Nucleus accumbens (tissue), 56 donors: Measurements from ENCODE around the gene PAX5.
A peak's percentile ranks its signal among the peaks of the same experiment; 100 is the strongest.
"Not testable (repeated sequence)": the region's sequence is repeated elsewhere in the genome, so short reads cannot be mapped to it uniquely, and the experiment has no call there.

Experiments
- DNase-seq, 56 donors: peaks; one replicate each; lab custom pipeline; 2025; lab: John Stamatoyannopoulos, UW

PAX5 gene

DNA sequence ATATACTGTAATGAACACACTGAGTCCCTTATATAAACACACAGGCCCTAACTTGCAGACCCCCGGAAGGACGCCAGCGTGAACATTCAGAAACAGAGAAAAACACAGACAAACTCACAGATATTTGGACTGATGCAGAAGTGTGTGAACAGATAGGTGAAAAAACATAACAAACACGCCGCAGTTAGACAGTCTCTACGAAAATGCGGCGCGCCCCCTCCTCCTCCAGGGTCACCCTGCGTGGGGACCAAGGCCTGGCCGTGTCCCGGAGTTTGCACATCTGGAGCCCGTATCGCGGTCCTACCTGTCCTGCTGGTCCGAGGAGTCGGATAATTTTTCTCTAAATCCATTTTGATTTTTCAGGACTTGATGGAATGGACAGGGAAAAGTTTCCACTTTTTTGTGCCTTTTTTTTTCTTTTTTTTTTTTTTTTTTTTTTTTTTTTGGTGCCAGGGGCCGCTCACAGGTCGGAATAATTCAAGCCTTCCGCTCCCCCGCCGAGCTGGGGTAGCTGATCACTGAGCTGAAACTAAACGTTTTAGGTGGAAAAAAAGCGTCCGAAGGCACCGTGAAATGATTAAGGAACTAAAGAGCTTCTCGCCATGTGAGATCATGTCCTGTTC lies at the start of gene PAX5:
PAX5 (minus strand) TSS at position 587 of the 623 bp plus-strand sequence; CDS start at position 350, 237 bp downstream.
- no peak for DNase-seq

DNA sequence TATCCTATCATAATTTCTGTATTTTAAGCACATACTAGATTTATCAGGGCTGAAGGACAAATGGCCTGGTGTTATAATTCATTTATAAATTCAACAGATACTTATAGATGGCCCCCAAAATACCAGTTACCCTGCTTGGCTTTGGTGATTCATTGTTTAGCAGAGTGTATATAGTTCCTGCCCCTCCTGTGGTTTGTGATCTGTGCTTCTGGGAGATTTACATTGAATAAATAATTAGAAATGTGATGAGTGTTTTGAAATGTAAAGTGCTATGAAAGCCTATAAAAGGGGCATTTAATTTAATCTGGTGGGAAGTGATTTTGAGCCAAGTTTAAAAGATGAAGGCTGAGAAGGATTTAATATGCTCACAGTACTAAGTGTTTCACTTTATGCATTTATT lies 49.6 kb upstream of the PAX5 start:
- DNase-seq, result no peak

DNA sequence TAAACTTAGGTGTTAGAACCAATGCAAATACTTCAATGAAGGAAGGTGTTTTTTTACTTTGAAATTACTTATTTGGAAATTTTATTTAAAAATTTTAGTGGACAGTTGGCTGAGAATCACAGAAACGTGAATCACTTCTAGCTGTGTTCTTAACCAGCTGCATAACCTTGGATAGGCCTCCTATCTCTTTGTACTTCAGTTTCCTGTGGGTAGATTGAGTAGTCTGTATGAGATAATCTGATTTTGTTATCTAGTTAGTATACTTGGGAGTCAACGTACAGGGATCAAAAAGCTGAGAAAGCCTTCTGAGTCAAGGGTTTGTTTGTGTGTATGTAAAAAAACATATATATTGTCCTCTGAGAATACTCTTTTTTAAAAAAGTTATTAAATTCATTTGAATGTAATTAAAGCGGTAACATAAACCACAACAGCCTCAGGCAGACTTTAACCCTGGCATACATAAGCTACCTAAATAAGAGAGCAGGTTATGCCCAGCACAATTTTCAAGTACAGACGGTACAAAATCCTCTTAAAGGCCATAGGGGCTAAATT lies 48.2 kb upstream of the PAX5 start:
- DNase-seq, result no peak

DNA sequence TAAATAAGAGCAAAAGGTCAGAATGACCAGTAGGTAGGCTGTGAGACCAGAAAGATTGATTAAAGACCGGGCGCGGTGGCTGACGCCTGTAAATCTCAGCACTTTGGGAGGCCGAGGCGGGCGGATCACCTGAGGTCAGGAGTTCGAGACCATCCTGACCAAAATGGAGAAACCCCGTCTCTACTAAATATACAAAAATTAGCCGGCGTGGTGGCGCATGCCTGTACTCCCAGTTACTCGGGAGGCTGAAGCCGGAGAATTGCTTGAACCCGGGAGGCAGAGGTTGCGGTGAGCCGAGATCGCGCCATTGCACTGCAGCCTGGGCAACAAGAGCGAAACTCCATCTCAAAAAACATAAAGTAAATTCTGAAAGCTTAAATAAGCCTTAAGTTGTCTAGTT lies 47.4 kb upstream of the PAX5 start:
- DNase-seq, result not testable (repeated sequence)

DNA sequence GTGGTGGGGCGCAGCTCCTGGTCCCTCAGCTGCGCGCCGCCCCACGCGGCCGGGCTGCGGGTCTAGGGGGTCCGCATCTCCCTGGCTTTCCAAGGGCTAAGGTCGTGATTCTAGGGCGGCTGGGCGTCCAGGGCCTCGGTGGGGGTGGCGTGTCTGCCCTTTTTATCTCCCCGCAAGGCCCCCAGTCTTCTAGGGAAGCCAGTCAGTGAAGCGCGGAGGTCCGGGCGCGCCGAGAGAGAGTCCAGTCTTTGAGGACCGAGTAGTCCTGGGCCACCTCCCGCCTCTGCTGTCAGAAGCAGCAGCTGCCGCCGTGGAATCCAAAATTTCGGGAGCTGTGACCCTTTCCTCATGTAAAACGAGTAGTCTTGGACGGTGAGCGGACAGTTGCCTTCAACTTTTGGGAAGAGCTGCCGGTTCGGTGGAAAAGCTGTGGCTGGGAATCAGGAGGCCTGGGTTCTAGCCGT lies 46.1 kb upstream of the PAX5 start:
- peak in 19 of 56 donors; percentile 4 to 58 (median 39) for DNase-seq

DNA sequence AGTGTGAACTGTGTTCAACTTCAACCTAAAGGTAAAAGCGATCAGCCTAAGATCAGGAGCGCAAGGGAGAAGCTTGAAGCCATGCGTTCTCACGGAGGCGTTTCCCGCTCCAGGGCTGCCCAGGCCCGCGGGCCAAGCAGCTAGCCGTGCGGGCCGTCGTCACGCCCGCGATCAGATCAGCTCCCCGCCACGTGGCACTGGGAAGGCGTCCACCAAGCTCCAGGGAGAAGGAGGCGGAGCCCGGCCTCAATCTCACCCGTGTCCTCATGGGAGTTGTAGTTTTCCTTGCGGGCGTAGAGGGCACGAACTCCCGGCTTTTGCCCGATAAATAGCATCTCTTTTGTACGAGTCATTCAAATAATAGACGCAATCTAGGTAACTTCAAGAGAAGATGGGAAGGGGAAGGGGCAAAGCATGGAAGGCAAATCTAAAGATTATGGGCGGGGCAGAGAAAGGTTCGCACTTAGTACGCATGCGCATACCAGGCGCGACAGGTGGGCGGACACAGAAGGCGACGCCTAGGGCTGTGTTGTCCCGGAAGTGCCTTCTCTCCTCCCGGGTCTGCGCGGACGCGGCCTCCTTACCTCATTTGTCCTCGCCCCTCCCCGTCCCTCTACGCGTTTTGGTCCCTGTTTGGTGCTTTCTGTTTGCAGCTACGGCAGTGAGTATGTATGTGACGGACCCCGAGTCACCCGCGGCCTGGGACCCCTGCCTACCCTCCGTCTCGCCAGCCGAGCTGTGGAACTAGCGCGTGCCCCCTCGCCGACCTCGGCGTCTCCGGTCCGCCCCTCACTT lies 45.5 kb upstream of the PAX5 start:
- peak; percentile 49 to 97 (median 91) for DNase-seq

DNA sequence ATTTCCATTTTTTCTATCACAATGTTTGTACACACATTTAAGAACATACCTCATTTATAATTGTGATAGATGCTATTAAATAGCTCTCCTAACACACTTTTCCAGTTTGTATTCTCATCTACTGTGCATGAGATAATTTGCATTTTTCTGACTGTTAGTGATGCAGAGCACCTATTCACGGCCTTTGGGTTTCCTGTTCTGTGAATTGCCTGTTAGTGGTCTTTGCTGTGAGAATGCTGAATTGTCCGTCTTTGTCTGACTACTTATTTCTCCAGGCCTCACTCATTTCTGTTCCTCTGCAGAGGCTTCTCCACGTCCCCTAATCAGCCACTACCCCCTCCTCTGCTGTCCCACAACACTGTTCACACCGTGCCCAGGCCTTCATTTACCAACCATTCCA lies 40.7 kb upstream of the PAX5 start:
- not testable (repeated sequence) for DNase-seq

DNA sequence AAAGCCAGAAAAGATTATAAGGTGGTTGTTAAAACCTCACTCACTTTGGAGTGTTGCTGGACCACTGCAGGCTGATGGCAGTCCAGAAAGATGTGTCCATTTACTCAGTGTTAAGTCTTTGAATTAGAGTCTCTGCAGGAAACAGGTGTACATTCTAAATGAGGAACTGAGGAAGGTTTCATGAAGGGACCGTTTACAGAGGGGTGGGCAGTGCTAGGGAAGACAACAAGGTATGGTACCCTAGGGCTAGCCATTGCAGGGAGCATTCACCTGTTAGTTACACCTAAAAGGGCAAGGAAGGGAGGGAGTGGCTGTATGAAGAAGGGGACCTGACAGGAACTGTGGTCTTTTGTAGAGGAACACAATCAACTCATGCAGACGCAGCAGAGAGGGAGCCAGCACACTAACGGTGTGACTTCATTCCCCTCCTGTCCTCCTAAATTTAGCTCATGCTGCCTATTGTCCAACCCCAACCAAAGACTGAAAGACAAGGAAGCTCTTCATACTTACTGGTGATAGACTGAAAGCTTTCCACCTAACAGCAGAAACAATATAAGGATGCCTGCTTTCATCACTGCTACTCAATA lies 32.2 kb upstream of the PAX5 start:
- no peak for DNase-seq

DNA sequence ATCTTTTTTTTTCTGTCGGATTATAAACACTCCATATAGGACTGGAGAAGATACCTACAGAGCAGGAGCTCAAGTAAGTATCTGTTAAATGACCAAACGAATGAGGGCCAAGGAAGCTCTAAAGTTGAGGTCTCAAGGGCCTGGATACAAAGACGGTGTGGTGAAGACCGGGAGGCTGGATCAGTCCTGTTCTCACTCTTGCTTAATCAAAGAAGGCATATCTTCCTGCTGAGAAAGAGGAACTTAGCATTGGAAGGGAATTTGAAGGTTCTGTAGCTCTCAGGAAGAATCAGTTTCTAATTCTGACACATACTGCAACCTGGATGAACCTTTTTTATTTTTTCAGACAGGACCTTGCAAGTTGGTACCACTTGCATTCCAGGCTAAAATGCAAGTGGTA lies 28.3 kb upstream of the PAX5 start:
- DNase-seq, result no peak

DNA sequence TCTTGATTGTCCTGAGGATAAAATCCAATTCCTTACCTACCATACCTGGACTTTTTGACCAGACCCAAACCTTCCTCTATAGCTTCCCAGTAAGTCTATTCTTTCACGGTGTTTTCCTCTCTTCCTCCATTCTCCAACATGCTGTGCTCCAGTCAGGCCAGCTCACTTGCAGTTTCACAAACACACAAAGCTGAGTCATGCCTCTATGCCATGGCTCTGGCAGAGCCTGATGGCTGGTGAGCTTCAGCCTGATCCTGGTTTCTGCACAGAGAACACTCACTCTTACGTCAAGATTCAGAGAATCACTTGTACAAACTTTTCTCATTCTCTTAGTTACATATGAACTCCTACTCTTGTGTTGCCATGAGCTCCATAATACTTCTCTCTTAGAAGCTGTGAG lies 27.7 kb upstream of the PAX5 start:
- no peak for DNase-seq

DNA sequence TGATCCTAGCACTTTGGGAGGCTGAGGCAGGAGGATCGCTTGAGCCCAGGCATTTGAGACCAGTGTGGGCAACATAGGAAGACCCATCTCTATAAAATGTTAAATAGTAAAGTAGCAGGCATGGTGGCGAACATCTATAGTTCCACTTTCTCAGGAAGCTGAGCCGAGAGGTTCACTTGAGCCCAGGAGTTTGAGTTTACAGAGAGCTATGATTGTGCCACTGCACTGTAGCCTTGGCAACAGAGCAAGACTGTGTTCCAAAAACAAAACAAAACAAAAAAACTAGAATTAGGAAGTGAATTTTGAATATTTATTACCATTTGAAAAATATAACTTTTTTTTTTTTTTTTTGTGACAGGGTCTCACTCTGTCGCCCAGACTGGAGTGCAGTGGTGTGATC lies 26.8 kb upstream of the PAX5 start:
- no peak for DNase-seq

DNA sequence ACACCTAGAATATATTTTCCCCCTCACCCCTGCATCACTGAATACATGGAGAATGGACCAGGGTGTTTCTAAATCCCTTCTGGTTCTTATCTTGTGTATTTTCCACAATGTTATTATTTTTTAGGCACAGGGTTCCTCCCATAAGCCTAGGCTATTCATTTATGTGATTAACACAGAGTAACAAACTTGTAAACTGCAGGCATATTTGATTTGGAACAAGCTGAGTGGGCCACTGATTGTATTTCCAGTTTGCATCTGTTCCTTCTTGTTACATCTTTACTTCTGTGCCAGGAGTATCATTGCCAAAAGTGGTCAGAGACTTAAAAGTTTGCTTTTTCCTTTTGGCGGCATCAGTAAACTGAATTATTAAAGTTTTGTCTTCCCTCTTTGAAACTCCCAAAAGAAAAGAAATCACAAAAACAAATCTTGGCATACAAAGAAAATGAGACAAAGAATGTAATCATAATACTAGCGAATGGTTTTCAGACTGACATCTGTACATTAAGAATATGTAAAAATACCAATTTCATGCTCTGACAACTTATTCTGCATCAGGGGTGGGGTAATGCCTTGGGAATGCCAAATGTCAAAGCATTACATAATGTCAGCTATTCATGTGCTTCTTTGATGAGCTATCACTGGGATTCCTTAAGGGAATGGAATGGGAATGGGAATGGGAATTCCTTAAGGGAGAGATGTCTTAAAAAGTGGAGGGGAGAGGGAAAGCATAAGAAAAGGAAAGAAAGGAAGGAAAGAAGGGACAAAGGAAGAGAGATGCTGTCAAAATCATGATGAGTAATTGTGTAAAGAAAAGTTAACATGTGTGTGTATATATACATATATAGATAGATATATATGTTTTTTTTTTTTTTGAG lies 22.2 kb upstream of the PAX5 start:
- DNase-seq, result no peak

DNA sequence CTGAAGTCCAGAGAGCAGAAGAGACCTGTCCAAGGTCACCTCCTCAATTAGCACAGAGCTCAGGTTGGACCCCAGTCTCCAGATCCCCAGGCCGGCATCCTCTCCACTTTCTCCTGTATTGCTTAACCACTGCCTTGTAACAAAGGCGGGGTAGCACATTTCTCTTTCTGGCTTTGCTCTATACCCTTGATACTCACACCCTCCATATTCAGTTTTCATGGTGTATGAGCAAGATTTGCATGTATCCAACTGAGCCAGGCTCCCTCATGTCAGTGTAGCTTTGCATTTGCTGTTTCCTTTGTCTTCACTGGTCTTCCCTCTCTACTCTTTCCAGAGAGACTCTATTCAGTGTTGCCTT lies 20.3 kb upstream of the PAX5 start:
- DNase-seq, result not testable (repeated sequence)

DNA sequence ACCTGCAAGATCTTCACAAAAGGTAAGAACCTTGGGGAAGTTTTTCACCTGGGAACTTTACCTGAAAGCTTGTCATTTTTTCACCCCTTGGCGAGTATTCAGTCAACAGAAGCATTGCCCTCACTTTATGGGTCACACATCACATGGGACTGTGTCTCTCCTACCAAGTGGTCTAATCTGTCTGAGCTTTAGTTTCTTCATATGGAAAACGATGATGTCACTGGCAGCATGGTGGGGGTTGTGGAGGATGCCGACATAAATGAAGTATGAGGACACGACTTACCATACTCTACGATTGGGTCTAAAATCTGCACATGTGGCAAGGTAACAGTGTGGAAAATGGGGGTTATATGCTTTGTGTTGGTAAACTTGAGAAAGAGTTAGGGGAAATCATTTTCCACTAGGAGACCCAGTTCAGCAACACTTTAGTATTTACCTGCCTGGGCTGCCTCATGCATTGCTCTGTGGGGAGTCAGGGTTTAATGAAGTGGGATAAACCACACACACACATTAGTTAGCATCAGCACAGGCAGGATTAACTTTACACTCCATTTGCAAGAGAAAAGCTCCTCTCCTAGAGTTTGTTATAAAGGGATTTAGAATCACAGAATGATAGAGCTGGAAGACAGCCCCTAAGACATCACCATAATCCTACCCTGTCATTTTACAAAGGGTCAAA lies 19.8 kb upstream of the PAX5 start:
- no peak for DNase-seq

DNA sequence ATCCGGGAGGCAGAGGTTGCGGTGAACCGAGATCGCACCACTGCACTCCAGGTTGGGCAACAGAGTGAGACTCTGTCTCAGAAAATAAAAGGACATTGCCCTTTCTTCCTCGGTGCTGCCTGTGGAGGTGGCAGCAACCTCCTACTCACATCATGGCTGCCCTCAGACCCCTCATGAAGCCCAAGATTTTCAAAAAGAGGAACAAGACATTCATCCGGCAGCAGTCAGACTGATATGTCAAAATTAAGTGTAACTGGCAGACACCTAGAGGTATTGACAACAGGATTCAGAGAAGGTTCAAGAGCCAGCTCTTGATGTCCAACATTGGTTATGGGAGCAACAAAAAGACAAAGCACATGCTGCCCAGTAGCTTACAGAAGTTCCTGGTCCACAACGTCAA lies 12.6 kb upstream of the PAX5 start:
- DNase-seq, result no peak

DNA sequence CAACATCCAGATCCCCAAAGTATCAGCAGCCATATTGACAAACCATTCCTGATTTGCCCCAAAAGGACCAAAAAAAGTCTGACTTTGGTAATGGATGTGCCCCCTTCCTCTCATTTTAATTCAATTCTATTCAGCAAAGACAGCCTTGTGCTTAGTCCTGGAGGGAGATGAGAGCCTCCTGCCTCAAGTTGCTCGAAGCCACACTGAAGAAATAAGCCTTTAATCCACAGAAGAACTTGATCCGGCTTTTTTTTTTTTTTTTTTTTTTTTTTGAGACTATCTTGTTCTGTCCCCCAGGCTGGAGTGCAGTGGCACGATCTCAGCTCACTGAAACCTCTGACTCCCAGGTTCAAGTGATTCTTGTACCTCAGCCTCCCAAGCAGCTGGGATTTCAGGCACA lies 8.4 kb upstream of the PAX5 start:
- DNase-seq, result no peak

DNA sequence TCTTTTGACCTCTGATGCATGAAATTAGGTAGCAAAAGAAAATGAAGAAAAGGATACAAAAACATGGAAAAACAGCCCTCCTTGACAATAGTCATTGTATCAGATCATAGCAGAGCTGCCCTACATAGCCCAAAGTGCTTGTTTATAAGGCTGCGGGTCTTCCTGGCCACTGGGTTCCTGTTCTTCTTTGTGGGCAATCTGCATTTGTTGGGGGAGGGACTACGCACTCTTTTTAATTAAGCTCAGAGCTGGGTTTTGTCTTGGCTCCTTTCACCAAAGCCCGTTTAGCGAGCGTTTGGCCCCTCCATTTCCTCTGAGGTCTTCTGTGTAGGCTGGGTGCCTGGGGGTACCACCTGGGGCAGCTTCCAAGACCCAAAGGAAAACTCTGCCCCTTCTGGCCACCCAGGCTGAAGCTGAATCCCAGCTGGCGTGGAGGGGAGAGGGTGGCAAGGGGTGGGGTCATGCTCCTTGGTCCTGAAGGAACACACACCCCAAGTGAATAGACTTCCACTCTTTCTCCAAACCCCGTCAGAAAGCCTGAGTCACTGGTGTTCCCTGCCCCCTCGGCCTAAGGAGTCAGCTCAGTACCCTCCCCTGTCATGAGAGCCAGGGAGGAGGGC lies 6.5 kb upstream of the PAX5 start:
- no peak for DNase-seq

DNA sequence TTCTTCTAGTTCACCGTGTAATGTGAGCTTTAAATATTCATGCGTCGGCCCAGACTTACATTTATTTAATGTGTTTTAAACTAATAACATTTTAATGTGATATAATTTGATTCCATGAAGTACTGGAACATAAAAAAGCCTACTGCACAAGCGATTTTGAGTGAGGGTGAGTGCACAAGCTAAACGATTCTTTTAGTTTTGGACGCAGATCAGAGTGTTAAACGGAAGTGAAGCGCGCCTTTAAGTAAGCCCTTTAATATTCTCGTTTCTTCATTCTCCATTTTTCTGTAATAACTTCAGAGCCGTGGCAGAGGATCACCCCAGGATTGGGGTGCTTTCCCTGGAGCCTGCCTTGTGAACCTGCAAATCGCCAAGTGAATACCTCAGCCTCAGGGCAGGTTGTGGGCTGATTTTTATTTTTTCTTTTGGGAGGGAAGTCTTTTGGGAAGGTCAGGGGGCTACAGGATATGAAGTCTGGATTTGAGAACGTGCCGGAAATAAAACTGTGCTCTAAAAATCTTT lies 4.9 kb upstream of the PAX5 start:
- no peak for DNase-seq

DNA sequence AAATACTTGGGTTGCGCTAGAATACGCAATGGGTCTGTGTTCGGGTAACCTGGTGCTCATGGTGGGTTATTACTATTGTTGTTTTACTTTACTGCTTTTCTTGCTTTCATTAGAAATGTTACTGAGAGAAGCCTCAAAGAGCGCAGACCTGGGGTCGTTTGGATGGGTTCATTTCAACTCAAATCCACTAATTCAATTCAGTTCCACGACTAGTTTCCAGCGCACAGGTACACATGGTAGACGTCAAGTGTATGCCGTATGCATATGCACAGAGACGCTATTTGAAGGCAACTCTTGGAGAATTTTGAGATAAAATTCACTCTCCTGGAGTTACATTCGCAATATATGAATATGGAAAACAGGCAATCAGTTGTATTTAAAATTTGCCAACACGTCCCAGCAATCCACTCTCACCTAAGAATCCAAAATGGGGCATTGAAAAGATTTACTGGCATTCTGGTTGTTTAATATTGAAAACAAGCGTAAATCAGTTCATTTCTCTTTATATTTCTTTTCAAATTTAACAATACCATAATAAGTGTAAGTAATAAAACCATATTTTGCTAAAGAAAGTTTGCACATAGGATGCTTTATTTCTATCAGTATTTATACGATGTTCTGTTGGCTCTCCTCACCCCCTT lies 4.4 kb upstream of the PAX5 start:
- no peak for DNase-seq
